GDM1 (cell line): Measurements from ENCODE around the gene ECHDC3.
"Not testable (repeated sequence)": the region's sequence is repeated elsewhere in the genome, so short reads cannot be mapped to it uniquely, and the experiment has no call there.

Experiments used
- DNase-seq: peaks from one replicate; lab custom pipeline; 2025; lab: John Stamatoyannopoulos, UW

The ECHDC3 gene

GRCh38 chr10:11715815-11716494 lies 26.2 kb upstream of the ECHDC3 start:
- DNase-seq = no peak

- no peak for DNase-seq
Measured at GRCh38 chr10:11716686-11717085, 25.5 kb upstream of the ECHDC3 start.

DNA sequence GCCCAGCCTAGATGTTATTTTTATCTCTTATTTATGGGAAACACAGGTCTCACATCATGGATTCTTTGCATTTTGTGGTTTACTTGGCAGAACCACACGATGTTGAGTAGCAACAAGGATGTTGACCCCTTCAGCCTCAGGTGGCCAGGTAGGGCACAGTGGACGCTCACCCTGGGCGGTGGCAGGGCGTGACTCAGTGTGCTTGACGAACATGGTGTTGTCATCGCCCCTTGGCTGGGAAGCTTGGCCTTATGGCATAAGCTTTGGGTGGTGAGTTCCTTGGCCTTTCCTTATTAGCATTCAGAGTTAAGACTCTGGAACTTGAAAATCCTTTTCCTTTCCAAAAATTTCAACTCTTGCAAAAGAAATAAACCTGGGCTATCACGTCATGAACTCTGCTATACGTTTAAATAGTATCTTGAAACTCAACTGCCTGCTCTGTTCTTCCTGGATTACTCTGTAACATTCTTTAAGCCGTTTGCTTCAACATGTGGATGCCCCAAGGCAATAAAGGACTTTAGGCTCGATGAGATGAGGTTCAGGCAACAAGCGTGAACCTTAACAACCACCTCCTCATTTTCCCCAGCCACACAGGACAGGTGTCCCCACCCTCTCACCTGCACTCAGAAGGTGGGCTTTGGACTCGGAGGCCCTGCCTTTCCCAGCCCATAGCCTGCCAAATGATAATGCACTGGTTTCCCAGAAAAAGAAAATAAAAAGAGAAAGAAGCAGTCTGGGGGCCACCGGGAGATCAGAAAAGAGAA lies 22.5 kb upstream of the ECHDC3 start:
- no peak for DNase-seq

DNA sequence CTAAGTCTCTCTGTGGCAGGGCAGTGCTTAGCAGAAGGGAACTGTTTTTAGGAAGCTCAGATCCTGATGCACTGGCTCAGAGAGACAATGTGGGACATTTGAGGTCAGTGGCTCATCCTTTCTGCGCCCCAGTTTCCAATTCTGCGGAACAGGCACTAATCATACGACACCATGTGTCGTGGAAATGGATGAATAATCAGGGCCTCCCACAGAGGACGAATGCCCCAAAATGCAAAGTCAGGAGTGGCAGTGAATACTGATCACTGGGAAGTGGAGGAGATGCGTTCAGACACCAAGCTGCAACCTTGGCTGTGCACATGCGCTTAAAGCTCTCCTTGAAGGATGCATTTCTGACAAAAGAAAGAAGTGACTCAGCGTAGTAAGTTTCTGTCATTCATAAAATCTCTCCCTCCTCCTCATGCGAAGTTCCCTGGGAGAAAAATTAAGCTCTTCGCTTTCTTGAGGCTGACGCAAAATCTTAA lies 21.9 kb upstream of the ECHDC3 start:
- peak; percentile 46 for DNase-seq

- DNase-seq = no peak
Measured at GRCh38 chr10:11721806-11722205, 20.4 kb upstream of the ECHDC3 start.

- DNase-seq = no peak
Measured at GRCh38 chr10:11723359-11723758, 18.8 kb upstream of the ECHDC3 start.

- peak; percentile 43 for DNase-seq
Measured at GRCh38 chr10:11724938-11725776, 17.0 kb upstream of the ECHDC3 start.

GRCh38 chr10:11725912-11726311 lies 16.3 kb upstream of the ECHDC3 start:
- DNase-seq = no peak

DNA sequence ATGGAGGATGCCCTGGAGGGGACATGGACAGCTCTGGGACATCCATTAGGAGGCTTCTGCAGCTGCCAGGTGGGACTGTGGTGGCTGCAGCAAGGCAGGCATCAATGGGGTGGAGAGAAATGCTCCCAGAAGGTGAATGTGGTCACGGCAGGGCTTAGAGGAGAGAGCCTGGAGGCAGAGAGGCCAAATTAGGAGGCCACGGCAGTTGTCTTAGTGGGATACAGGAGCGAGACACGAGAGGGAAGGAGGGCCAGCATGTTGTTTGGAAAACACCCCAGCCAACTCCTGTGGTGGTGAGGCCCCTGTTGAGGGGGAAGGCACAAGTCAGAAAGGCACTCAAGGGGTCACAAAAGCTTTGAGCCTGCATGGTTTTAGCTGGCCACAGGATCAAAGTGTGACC lies 14.6 kb upstream of the ECHDC3 start:
- no peak for DNase-seq

DNA sequence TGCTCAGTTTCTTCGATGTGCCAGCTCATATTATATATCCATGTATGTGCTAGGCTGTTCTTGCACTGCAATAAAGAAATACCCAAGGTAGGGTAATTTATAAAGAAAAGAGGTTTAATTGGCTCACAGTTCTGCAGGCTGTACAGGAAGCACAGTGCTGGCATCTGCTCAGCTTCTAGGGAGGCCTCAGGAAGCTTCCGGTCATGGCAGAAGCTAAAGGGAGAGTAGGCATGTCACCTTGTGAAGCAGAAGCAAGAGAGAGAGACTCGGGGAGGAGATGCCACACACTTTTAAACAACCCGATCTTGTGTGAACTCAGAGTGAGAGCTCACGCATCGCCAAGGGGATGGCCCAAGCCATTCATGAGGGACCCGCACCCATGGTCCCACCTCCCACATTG lies 13.8 kb upstream of the ECHDC3 start:
- DNase-seq = no peak

DNA sequence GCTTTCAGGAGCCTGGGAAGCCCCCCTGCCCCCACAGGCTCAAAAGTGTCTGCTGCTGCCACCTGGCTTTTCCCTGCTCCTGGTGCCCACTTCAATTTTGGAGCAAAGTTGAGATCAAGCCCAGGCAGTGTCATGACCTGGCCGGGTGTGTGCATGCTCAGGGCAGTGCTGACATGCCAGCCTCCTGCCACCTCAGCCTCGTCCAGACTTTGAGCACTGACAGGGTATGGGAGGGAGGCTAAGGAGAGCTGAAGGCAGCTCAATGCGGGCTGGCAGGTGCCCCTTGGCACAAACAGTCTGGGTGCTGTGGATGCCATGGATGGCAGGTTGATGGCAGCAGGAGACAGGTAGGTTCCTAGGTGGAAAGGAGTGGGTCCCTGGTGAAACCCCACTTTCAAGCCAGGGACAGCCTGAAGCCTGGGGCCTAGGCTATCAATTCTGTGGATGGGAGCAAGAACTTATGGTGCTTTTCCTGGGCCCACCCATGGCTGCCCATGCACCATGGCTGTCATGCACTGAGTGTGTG lies 12.3 kb upstream of the ECHDC3 start:
- DNase-seq = no peak

GRCh38 chr10:11730779-11731178 lies 11.4 kb upstream of the ECHDC3 start:
- DNase-seq = no peak

GRCh38 chr10:11736767-11737166 lies 5.4 kb upstream of the ECHDC3 start:
- not testable (repeated sequence) for DNase-seq

DNA sequence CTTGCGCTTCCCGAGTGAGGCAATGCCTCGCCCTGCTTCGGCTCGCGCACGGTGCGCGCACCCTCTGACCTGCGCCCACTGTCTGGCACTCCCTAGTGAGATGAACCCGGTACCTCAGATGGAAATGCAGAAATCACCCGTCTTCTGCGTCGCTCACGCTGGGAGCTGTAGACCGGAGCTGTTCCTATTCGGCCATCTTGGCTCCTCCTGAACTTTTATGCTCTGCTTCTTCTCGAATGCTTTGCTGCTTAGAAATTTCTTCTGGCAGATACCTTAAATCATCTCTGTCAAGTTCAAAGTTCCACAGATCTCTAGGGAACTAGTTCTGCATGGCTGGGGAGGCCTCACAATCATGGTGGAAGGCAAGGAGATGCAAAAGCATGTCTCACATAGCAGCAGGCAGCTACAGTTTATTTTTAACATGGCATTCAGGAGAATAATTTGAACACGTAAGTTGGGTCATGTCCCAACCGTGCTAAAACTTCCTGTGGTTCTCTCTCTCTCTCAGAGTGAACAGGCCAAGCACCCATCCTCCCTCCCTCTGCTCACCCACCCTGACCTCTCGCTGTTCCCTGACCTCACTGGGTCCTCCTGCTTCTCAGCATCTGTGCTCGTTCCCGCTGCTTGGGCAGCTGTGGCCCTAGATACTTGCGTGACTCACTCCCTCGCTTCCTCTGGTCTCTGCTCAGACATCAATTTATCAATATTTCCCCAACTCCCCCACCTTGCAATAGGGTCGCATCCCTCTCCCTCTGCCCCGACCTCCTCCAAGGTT lies 4.7 kb upstream of the ECHDC3 start:
- not testable (repeated sequence) for DNase-seq

DNA sequence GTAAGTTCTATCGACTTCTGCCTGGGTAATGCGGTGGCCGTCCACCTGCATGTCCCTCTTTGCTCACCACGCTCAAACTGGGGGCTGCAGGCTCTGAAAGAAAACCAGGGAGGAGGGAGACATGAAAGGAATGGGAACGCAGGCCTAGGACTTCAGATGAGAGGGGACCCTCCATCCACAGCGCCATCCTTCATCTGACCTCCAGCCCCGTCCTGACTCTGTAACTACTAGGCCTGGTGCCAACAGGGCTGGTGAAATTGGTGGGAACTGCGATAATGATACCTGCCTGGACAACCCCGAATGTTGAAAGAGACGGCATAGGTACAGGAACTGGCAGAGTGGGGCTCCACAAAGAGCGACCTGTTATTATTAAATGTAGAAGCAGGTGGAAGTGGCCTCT lies 1.3 kb upstream of the ECHDC3 start:
- no peak for DNase-seq

DNA sequence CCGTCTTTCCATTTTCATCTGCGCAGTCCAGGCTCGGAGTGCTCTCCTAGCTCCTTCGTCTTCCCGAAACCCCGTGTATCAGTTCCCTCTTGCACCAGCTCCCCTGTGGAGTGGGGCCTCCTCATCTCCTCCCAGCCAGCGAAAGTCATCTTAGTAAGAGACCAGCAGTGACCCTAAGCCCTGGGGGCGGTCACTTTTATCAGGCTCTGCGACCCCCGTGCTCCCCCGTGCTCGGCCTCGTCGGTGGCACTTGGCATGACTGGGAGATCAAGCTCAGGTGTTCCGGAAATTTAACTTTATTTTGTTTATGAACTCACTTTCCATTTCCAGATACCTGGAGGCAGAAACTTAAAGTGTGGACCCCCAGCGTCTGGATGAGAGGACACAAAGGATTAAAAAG lies 574 bp upstream of the ECHDC3 start:
- no peak for DNase-seq

GRCh38 chr10:11742779-11743298 lies 657 bp downstream of the ECHDC3 start:
- no peak for DNase-seq

DNA sequence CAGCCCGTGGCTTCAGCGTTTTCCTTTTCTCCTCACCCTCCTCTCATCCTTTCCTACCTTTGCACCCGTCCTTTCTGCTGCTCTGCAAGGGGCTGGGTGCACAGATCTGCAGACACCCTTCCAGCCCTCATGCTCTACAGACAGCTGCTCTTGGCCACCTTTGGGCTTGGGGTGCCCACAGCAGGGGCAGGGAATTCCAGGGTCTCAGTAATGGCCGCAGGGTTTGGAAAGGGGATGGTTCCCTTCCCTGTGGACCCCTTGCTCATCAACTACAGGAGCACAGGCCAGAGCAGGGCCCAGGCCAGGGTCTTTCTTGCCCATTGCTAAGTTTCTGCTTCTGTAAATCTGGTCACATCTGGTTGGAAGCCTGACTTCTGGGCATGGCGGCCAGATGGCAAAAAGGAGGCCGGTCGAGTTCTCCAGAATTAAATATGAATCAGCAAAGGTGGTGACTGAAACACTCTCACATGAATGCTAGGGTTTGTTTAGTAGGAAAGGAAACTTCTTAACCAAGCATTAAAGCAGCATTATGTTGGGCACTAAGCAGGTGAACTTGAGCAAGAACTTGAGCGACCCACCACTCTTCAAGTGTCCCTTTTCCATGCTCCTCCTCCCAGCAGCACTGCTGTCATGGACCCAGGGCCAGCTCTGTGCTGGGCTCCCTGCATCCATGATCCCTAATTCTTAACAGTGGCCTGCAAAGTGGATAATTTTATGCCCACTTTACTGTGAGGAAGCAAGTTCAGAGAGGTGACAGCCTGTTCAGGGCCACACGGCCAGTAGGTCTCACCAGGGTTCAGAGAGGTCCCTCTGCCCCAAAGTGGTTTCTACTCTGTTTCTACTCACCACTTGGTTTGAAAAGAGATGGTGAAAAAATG lies 1.5 kb downstream of the ECHDC3 start:
- DNase-seq = no peak

- no peak for DNase-seq
Measured at GRCh38 chr10:11745045-11745444, 2.9 kb downstream of the ECHDC3 start.

GRCh38 chr10:11746883-11747539 lies 4.8 kb downstream of the ECHDC3 start:
- no peak for DNase-seq
